NCI-H2227 (cell line): Measurements from ENCODE around the gene FRMD4A.
"Not testable (repeated sequence)": the region's sequence is repeated elsewhere in the genome, so short reads cannot be mapped to it uniquely, and the experiment has no call there.

Experiments used
- DNase-seq: peaks from one replicate; lab custom pipeline; 2025; ENCODE audit not compliant: unreplicated experiment; lab: John Stamatoyannopoulos, UW

The FRMD4A gene

DNA sequence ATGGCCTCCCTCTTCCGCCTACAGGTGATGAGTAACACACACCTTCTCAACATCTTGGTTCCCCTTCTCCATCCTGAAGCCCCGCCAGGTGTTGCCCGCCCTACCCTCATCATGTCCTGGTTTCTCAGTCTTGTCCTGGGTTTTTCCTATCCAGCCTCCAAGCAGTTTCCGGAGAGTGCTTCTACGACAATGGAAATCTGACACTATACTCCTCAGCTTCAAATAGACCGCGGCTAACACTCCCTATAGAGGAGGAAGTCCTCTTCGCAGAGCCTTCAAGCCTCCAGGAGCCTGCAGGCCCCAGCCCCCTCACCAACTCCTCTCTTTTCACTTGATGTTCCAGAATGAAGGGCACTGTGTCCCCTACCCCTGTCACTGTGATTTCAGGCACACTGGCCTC is 596.6 kb downstream of the FRMD4A start:
- no peak for DNase-seq

GRCh38 chr10:13733071-13733470 is 597.7 kb downstream of the FRMD4A start:
- no peak for DNase-seq

DNA sequence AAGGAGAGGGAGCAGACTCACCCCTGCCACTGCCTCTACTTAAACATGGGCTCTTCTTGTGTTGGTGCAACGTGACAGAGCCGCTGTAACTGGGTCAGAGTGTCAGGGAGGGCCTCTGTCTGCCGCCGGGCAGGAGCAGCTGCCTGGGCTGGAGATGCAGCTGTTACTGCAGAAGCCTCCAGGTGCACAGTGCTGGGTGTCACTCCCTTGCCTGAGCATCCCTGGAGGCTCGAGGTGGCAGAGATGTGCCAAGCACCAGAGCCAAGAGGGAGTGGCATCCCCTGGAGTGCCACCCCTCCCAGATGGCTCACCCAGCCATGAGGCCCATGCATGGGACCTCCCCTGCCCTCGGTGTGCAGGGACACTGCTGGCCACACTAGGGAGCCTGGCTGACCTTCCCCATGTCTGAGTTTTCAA is 598.3 kb downstream of the FRMD4A start:
- no peak for DNase-seq

GRCh38 chr10:13731799-13732198 is 598.9 kb downstream of the FRMD4A start:
- DNase-seq = no peak

- DNase-seq = no peak
Measured at GRCh38 chr10:13730956-13731355, 599.8 kb downstream of the FRMD4A start.

DNA sequence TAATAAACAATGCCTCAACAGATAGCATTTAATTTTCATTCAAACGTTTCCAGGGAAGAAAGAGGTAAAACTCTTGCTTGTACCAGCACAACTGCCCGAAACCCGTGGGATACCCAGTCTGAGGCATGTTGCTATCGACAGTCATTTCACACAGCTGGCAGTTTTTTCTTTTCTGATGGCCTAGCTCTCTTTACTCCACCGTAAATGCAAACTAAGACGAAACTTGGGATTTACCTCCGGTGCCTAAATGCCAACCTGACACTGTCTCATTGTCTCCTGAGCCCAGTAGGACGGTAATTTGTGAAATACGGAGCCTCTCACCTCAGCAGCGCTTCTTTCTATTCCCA is 600.4 kb downstream of the FRMD4A start:
- DNase-seq = no peak

DNA sequence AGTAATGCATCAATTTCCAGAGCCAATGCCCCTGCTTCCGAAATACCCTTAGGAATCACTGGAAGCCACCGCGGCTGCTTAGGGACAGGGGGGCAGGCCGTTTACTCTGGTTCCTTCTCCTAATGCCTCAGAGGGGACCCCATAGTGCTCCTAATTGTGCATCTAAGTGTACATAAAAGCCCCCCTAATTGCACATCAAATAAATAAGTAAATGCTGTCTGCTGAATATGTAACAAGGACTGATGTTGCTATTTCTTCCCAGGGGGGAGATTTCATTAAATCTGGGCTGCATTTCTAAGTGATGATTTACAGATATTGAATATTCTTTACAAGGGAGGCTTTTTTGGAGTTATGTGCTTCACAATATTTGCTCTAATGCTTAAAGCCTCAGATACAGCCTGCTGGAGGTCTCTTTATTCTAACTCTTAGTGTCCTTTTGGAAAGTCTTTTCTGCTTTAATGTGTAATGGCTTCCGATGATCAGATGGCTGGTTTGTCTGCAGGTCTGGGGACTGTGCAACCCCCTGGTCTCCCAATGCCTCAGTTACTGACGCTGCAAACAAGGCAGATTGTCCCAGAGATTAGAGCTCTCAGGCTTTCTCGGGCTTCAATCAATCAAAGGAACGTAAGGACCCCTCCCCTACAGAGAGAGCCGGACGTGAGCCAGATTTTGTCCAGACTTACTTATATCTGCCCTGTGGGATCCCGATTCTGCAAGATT is 601.0 kb downstream of the FRMD4A start:
- DNase-seq = no peak

DNA sequence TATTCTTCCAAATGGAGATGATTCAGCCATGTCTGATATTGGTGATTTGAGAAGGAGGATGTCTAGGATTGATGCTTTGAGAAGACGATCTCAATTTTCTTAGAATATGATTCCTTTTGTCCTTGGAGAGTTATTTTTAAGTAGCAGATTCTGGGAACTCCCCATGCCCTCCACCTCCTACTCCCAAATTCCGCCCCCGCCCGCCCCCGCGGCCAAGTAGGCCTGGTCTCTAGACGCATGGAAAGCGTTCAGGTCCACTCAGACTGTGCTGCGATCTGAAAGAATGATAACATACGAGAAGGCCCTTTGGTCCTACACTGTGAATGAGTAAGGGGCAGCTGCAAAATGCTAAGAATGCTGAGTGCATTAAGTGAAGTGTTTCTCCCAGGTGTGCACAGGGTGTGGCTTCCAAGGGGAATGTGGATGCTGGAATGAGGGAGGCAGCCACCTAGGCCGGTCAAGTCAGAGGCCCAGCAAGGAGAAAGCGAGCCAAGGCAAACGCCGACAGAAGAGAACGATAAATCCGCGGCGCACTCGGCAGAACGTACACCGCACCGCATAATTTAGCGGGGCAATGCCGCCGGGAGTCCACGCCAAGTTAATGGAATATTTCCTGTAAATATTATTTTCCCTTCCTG is 601.7 kb downstream of the FRMD4A start:
- DNase-seq = no peak

- no peak for DNase-seq
Measured at GRCh38 chr10:13725594-13725993, 605.1 kb downstream of the FRMD4A start.

DNA sequence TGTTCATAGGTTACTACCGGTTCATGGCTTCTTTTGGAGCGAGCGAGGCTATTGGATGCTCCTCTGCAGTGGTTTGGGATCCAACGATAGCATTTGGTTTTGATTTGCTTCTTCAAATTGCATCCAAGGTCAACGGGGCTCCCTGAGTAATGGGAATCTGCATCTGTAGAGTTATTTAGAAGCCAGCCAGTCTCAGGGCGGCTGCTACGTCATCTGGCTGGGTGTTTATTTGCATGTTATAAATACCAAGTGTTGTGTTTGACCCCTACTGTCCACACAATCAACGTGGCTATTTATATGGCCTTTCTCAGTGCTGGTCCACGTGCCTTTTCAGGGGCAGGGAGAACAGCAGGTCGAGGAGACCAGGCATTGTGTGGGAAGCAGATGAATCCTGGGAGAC is 606.2 kb downstream of the FRMD4A start:
- no peak for DNase-seq

DNA sequence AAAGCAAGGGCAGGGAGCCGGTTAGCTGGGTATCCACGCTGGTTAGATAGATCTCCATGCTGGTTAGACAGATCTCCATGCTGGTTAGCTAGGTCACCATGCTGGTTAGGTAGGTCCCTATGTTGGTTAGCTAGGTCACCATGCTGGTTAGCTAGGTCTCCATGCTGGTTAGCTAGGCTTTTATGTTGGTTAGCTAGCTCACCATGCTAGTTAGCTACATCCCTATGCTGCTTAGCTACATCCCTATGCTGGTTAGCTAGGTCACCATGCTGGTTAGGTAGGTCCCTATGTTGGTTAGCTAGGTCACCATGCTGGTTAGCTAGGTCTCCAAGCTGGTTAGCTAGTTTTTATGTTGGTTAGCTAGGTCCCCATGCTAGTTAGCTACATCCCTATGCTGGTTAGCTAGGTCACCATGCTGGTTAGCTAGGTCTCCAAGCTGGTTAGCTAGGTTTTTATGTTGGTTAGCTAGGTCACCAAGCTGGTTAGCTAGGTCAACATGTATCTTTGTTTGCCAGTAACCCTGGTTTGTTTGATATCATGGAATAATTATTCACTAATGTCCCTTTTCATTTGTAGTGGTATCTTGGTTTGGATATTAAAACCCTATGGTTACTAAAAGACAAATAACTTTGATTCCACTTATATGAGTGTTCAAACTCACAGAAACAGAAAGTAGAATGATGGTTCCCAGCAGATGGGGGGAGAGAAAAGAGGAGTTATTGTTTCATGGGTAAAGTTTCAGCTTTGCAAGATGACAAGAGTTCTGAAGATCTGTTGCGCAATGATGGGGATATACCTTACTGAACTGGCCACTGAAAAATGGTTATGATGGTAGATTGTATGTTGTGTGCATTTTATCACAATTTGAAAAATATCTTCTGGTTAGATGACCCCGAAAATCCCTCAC is 607.7 kb downstream of the FRMD4A start:
- DNase-seq = no peak

DNA sequence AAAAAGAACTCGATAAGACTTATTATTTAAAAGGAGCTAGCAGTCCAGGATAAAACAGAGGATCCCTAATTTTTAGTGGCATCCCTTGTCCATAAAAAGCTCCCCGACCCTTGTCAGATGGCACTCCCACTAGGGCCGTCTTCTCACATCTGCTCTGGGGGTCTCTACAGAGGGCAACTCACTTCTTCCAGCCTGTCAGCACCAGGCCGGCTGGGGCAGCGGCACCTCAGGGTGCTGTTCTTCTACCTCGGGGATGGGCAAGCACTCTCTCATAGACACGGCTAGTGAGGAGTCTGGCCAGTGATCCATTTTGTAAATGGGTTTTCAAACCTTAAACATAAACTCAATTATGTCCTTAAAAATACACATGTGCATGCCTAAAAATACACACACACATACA is 609.2 kb downstream of the FRMD4A start:
- DNase-seq = no peak

GRCh38 chr10:13720699-13721098 is 610.0 kb downstream of the FRMD4A start:
- DNase-seq = no peak

DNA sequence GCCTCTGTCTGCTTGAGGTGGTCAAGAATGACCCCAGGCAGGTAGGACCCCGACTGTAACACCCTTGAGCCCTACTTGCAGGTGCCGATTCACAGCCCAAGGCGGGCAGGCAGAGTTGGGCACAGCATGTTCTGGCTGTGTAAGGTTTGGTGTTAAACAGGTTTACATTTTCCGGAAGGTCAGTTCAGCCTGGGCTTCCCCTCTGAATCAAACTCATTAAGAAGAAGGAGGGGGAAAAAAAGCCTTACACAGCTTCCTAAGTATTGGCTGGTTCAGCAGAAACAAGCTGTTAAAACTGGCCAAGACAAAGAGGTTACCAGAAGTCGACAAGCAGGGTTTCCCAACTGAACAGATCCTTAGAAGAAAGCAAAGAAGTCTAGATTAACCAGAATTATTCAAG is 611.3 kb downstream of the FRMD4A start:
- DNase-seq = no peak

DNA sequence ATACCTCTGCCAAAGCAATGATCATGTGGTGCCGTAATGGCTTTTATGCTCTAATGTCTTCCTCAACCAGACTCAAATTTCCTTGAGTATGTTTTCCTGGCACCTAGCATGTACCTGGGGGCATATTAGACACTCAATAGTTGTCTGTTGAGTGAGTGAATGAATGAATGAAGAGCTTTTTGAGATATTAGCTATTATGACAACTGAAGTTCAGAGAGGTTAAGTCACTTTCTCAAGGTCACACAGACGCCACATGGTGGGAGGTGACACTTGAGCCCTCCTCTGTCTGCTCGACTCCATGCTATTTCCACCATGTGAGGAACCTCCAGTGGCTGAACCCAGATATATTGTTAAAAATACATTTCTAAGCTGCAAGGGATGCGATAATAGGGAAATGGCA is 611.9 kb downstream of the FRMD4A start:
- no peak for DNase-seq

- DNase-seq = no peak
Measured at GRCh38 chr10:13717936-13718772, 612.6 kb downstream of the FRMD4A start.

GRCh38 chr10:13717571-13717935 is 613.2 kb downstream of the FRMD4A start:
- DNase-seq = no peak

GRCh38 chr10:13716081-13717071 is 614.3 kb downstream of the FRMD4A start:
- peak; percentile 55 for DNase-seq

GRCh38 chr10:13715596-13715995 is 615.1 kb downstream of the FRMD4A start:
- not testable (repeated sequence) for DNase-seq

DNA sequence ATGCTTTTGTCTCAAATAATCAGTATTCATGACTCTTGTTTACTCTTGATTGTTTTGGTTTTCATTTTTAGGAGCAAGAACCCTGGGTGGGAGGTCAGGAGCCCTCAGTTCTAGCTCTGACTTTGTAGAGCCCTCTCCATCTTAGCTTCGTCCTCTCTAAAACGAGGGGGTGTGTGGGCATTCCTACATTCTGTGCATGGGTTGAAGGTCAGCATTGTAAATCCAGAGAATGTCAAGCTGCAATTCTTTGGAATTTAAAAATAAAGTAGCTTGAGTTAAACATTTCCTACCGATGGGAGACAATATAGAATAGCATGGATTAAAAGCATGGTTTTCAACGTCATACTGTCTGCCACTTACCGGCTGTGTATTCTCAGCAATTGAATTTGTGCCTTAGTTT is 615.6 kb downstream of the FRMD4A start:
- no peak for DNase-seq
